Adrenal gland (tissue), 5 donors: ENCODE measurements around the gene IL17RB.

Source experiments
- POLR2A ChIP-seq, 2 donors: fragments of 450-650 bp; IDR thresholded peaks; one replicate each; pipeline ENCODE4 v1.6.1; 2017; ENCODE audit warnings: antibody characterized with exemption in 2 of 2, mild to moderate bottlenecking in 2 of 2, moderate library complexity in 1 of 2
- TF ChIP-seq, protein P1 (sequence below), 6 experiments: fragments of 450-650 bp in 4 of 6; fragments of 200-600 bp in 2 of 6; sonication (generic) in 1 of 6; IDR thresholded peaks; 1 replicate in 5 of 6; 2 replicates in 1 of 6; pipeline versions ENCODE4 v1.5.1 to v1.8.0; 2016 to 2021; ENCODE audit warnings: antibody characterized with exemption in 6 of 6, mild to moderate bottlenecking in 2 of 6, moderate library complexity in 1 of 6
- donor health status: DM: no; HTN: no; CAD: no.

DNA sequence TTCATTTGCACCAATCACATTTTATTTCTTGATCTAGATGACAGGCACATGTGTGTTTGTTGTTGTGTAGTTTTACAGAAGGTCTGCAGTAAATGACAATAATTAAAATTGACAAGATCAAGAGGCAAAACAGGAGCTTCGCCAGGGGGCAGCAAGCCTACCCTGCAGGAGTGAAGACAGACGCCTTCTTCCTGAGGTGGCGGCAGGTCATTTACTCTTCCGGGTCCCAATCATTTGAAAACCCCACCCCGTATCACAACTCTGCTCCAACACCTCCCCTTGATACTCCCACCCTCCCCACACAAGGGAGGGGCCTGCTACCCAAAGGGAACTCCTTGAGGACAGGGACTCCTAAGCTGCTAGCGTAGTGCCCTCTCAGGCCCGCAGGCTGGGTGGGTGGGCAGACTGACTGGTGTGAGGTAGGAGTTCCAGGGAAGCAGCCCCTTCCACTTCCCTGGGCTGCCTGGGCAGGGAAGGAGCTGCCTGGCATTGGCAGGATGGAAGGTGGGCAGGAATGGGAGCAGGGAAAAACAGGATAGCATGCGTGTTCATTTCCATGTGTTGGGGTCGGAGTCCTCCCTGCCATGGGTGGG lies 13.2 kb upstream of the IL17RB start:
- TF ChIP-seq, protein P1, sequence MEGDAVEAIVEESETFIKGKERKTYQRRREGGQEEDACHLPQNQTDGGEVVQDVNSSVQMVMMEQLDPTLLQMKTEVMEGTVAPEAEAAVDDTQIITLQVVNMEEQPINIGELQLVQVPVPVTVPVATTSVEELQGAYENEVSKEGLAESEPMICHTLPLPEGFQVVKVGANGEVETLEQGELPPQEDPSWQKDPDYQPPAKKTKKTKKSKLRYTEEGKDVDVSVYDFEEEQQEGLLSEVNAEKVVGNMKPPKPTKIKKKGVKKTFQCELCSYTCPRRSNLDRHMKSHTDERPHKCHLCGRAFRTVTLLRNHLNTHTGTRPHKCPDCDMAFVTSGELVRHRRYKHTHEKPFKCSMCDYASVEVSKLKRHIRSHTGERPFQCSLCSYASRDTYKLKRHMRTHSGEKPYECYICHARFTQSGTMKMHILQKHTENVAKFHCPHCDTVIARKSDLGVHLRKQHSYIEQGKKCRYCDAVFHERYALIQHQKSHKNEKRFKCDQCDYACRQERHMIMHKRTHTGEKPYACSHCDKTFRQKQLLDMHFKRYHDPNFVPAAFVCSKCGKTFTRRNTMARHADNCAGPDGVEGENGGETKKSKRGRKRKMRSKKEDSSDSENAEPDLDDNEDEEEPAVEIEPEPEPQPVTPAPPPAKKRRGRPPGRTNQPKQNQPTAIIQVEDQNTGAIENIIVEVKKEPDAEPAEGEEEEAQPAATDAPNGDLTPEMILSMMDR (IDR thresholded peaks at IDR 0.05): no peak
- TF ChIP-seq POLR2A (IDR thresholded peaks at IDR 0.05): no peak
